Fibroblast of the conjunctiva (primary cell): ENCODE data around the gene OR4P4.

Experiments used
- DNase-seq: peaks from one replicate; pipeline ENCODE4 v3.0.0-alpha.2; 2010; ENCODE audit warnings: low read depth

Gene OR4P4

DNA sequence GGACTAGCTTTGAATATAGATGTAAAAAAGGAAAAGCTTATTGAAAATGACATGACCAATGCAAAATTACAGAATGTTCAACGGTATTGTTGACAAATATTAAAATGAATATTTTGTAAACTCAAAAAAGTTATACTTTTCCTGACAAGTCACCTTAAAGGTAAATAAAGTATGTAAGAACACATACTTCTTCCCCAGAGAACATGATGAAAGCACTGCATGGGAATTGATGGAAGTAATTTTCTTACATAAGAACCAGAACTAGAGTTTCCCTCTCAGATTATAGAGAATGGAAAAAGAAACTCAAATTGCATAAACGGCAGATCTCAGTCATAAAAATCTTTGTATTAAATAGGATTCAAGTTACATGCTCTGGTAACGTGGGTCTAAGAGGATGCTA is at the start of gene OR4P4:
OR4P4 (plus strand) TSS at position 301 of the 400 bp plus-strand sequence.
- DNase-seq = no peak

DNA sequence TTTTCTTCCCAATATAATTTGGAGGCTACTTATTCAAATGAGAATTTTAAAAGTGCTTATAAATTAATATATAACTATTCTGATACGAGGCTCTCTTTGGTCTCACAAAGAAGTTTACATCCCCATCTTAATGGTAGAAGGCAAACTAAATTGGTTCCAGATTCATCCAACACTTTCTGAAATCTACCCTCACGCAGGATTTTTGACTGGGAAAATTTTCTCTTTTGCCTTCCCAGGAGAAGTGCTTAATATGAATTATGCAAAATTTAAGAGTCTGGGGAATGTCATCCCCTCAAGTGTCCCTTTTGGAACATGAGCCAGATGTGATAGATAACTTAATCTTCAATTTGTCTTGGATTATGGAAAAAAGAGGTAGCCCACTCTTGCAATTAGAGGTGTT is 27.4 kb upstream of the OR4P4 start, which contains the start of gene OR4C11:
OR4C11 (minus strand) TSS at position 101 of the 400 bp plus-strand sequence. CDS start 3,272 bp downstream, outside the sequence.
- no peak for DNase-seq

- DNase-seq = no peak
Observed at GRCh38 chr11:55624531-55624930, 10.4 kb upstream of the OR4P4 start.

GRCh38 chr11:55648027-55648426 is 13.1 kb downstream of the OR4P4 start, which contains the start of gene OR4S2:
Gene OR4S2 (plus strand): TSS chr11:55648327. CDS start chr11:55650904, 2,577 bp downstream.
- DNase-seq = no peak

- no peak for DNase-seq
Observed at GRCh38 chr11:55652560-55652959, 17.6 kb downstream of the OR4P4 start.

DNA sequence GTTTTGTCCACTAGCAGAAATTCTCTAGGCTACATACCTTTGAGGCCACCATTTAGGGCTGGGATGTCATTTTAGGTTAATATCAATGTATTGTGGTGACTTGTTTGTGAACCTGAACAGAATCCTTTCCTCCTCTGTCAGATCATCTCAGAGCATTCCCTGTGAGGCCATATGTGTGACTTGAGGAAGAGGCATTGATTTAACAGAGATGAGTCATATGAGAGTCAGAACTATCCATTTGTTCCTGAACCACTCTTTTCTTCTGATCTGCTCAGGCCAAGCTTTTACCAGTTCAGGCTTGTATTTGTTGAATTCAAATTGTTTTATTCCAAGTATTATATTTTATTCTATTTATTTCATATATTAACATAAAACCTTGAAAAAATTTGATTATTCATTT is 20.2 kb downstream of the OR4P4 start:
- DNase-seq = no peak

GRCh38 chr11:55658031-55658573 is 23.2 kb downstream of the OR4P4 start:
- no peak for DNase-seq

DNA sequence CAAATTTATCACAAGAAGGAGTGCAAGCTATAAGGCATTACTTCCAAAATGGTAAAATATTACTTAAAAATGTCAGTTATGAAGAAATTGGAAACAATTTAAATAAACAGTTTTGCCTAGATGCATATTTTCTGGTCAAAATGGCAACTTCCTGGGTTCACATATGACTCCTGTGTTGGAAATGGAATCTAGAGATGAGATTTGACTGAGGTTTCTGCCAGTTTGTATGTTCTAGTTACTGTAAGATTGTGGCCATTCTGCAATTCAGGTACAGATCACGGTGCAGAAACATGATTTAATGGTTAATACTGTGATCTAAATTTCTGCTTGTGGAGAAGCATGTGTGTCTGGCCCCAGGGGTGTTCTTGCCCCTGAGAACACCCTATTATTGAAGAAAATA is 23.7 kb downstream of the OR4P4 start:
- no peak for DNase-seq

DNA sequence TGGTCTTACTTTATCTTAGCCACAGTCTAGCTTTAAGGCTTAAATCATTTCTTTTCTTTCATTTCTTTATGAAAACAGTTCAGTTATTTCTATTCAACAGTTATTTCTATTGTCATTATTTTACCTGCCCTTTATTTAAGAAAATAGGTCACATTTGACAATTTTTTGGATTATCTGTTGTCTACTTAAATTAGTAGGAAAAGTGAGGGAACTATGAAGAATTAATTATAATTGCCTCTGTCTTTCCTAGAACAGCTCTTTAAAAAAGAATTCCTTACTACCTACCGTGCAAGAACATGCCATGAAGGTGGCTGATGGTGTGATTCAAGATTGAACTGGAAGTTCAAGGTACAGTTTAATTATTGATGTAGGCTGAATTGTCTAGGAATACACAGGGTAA is 27.0 kb downstream of the OR4P4 start, which contains the start of gene OR4C6:
OR4C6 (plus strand) TSS at position 301 of the 400 bp plus-strand sequence. CDS start 2,966 bp downstream, outside the sequence.
- no peak for DNase-seq

DNA sequence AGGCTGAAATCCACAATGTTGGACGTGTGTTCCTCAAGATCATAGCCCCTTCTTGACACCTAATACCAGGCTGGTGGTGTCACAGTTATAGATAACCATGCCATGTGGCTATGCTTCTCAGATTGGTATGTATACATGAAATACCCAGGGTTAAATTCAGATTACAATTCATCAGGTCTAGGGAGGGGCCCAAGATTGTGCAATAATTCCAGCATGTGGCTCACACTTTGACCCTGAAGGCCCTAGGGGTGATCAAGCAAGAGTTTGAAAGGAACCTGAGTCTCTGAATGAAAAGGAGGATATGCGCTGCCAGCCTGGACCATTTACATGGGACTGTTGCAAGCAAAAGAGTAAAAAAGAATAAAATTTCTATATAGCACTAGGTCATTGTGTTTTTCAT is 34.5 kb downstream of the OR4P4 start:
- no peak for DNase-seq

- DNase-seq = no peak
Observed at GRCh38 chr11:55673860-55674259, 38.9 kb downstream of the OR4P4 start.
